Uterus (tissue), 2 donors: ENCODE results near the gene TRAF1.

Experiments
- POLR2A ChIP-seq, 2 donors: fragments of 450-650 bp; IDR thresholded peaks; one replicate each; pipeline ENCODE4 v1.6.1; 2016; ENCODE audit warnings: antibody characterized with exemption in 2 of 2, mild to moderate bottlenecking in 1 of 2, moderate library complexity in 1 of 2
- TF ChIP-seq, protein P1 (sequence below), 4 experiments: fragments of 200-600 bp in 2 of 4; fragments of 450-650 bp in 2 of 4; sonication (generic) in 2 of 4; IDR thresholded peaks; one replicate each; pipeline ENCODE4 v1.5.1; 2016 to 2019; ENCODE audit warnings: antibody characterized with exemption in 4 of 4, mild to moderate bottlenecking in 2 of 4, moderate library complexity in 1 of 4

DNA sequence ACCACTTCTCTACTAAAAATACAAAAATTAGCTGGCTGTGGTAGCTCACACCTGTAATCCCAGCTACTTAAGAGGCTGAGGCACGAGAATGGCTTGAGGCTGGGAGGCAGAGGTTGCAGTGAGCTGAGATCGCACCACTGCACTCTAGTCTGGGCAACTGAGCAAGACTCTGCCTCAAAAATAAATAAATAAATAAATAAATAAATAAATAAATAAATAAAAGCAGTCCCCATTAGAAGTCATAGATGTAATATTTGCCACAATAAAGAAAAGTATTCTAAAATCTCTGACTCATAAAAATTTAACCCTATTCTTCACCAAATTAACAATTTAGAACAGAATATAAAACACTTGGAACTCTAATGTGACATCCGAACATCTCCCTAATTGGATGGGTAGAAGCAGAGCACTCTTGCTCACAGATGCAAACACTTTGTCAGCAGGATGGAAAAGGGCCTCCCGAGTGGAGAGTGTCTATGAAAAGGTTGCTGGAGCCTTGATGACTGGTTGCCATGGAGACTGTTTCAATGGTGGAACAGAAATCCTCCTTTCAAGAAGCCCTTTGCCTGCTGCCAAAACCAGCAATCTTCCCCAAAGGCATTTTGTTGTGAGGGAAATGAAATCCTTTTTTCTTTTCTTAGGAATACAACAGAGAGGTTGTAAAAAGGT, 38.9 kb upstream of the TRAF1 start:
- TF ChIP-seq, protein P1, sequence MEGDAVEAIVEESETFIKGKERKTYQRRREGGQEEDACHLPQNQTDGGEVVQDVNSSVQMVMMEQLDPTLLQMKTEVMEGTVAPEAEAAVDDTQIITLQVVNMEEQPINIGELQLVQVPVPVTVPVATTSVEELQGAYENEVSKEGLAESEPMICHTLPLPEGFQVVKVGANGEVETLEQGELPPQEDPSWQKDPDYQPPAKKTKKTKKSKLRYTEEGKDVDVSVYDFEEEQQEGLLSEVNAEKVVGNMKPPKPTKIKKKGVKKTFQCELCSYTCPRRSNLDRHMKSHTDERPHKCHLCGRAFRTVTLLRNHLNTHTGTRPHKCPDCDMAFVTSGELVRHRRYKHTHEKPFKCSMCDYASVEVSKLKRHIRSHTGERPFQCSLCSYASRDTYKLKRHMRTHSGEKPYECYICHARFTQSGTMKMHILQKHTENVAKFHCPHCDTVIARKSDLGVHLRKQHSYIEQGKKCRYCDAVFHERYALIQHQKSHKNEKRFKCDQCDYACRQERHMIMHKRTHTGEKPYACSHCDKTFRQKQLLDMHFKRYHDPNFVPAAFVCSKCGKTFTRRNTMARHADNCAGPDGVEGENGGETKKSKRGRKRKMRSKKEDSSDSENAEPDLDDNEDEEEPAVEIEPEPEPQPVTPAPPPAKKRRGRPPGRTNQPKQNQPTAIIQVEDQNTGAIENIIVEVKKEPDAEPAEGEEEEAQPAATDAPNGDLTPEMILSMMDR (IDR thresholded peaks at IDR 0.05): no peak
- TF ChIP-seq POLR2A (IDR thresholded peaks at IDR 0.05): no peak
